ENCODE results near the gene NDUFS1.
"Not testable (repeated sequence)": the region's sequence is repeated elsewhere in the genome, so short reads cannot be mapped to it uniquely, and the experiment has no call there.

NDUFS1 gene

DNA sequence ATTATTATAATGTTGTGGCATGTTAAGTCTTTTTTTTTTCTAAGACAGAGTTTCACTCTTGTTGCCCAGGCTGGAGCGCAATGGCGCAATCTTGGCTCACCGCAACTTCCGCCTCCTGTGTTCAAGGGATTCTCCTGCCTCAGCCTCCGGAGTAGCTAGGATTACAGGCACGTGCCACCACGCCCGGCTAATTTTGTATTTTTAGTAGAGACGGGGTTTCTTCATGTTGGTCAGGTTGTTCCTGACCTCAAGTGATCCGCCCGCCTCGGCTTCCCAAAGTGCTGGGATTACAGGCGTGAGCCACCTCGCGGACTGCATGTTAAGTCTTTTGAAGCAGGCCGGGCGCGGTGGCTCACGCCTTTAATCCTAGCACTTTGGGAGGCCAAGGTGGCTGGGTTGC, 60.4 kb downstream of the NDUFS1 start:
- DNase-seq (ENCODE audit: low read depth in 2 of 2): not testable (repeated sequence)

- no peak for DNase-seq (ENCODE audit: low read depth in 2 of 2)
These were observed 60.8 kb downstream of the NDUFS1 start for GRCh38 chr2:206098471-206098870.

DNA sequence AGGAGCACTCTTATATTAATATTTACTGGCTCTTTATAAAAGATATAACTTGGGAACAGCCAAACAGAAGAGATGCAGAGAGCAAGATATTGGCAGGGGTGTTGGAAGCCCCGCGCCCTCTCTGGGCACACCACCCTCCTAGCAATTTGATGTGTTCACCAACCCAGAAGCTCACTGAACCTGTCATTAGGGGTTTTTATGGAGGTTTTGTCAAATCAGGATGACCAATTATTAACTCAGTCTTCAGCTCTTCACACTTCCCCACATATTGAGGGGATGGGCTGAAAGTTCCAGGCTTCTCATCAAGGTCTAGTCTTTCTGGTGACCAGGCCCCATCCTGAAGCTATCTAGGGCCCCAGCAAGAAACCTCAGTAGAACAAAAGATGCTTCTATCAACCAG, 62.4 kb downstream of the NDUFS1 start:
- no peak for DNase-seq (ENCODE audit: low read depth in 2 of 2)

- no peak for DNase-seq (ENCODE audit: low read depth in 2 of 2)
These were observed 63.5 kb downstream of the NDUFS1 start for GRCh38 chr2:206095536-206096332.

DNA sequence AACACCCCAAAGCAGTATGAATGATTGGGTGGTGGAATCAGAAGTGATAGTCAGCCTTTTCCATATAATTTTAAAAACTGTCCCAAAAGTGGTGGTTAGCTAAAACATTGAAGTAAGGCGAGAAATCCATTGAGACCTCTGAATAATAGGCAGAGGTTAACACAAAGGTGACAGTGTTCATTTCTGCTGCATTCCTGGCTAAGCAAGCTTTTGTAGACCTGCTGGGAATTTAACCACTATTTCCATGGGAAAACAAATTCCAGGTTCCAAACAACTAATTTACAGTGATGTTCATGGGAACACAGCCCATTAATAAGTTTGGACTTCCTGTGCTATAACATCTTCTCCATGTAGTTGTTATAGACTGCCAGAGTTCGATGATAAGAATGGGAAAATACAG, 66.9 kb downstream of the NDUFS1 start:
- DNase-seq (ENCODE audit: low read depth in 2 of 2): no peak

GRCh38 chr2:206088248-206088647, 71.0 kb downstream of the NDUFS1 start:
- no peak for DNase-seq (ENCODE audit: low read depth in 2 of 2)

GRCh38 chr2:206086716-206087350, 72.4 kb downstream of the NDUFS1 start:
- DNase-seq (ENCODE audit: low read depth in 2 of 2): no peak

- DNase-seq (ENCODE audit: low read depth in 2 of 2): peak; percentile 62 to 68
These were observed 73.3 kb downstream of the NDUFS1 start, which contains the start of gene INO80D for GRCh38 chr2:206085742-206086445. INO80D (minus strand) TSS chr2:206086174; CDS start chr2:206063016, 23,158 bp downstream.

DNA sequence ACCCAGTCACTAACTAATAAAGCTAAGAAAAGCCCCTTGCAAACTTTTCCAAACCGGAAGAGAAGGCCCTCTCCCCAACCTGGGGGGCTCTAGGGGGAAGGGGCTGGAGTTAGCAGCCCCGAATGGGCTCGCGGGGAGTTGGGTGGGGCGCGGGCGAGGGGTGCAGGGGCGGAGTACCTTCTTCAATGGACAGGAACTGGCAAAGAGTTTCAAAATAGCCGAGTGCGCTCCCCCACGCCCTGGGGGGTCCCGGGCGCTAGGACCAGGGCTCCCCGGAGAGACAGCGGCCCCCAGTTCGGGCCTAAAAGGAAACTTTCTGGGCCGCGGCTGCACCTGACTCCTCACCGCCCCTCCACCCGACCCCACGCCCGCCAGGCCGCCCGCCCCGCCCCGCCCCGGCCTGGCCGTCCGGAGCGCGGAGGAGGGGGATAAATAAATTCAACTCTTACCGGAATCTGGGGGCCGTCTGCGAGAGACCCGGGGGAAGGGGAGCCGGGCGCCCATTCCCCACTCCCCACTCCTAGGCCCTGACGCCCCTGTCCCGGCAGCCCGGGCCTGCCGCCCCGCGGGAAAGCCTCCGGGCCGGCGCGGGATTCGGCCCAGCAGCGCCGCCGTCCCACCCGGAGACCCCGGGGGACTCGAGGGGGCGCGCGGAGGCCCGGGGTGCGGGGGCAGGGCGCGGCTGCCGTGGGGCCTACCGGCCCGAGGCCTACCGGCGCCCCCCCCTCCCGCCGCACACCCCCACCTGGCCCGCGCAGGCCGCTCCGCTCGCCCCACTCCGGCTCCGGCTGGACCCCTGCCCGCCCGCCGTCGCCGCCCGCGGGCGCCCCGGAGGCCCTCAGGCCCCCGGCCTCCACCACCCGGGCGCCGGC, 74.1 kb downstream of the NDUFS1 start:
- no peak for DNase-seq (ENCODE audit: low read depth in 2 of 2)

DNA sequence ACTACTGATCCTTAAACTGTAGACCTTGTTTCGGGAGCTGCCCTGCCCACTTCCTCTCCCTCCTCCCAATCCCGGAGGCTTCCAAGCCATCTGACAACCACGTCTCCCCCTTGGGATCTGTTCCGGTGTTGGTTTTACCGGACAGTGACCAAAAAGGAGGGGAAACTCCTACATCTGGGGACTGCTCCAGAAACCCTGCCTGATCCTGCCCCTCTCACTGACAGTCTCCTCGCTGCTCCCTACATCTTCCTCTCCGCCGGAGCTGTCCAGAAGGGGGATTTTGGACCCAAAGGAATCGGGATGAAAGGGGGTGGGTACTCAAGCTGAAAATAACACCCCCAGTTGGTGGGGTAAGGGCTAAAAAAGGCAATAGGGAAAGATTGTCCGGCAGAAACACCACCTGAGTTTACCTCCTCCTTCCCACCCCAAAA, 74.8 kb downstream of the NDUFS1 start:
- peak in 1 of 2 experiments; percentile 18 for DNase-seq (ENCODE audit: low read depth in 2 of 2)

DNA sequence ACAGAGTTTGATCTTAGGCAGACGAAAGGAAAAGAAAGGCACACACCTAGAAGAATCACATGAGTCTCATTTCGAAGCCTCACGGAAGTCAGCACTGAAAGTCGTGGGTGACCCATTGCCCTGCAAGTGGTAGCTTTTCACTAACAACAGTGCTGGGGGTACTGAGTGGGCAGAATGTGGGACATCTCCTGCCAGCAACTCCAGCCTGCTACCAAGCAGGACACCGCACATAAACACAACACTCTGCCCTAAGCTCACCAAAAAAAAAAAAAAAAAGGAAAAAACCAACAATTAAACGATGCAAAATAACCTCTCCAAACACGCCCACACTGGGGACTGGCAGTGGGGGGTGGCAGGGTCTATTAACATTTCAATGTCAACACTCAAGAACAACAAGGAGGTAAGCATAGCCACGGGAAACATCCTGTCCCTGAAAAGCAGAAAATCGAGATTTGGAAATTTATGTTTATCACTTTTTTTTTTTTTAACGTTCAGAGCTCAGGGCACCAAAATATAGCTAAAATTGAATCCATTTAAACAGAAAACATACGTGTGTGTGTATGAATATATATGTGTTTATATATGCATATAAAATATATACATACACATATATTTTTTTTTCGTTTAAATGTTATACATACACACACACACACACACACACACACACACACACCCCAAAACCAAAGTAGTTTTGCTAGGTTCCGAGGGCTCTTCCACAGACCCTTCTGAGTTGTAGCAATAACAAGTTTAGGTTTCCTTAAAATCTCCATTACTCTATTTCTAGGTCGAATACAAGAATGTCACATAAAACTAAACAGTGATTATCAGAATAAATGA, 75.4 kb downstream of the NDUFS1 start:
- DNase-seq (ENCODE audit: low read depth in 2 of 2): no peak

DNA sequence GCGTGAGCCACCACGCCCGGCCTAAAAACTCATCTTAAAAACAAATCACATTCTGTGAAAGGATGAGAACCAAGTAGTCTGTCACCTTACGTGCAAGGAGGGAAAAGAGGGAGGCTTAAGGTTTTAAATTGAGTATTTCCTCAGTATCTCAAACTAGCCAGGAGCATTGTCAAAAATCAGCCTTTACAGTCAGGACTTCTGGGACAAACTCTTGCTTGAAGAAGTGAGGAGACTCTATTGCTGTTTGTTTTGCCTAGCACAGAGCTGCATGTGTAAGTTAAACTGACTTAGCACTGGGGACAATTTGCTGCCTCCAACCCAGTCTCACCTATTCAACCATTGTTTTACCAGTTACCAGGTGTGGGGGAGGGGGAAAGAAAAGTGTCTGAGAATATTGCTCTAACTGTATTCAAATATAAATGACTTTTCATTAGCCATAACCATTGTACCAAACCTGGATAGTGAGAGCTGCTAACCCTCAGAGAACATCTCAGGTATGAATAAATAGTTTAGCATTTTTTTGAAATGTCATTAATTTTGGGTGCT, 76.9 kb downstream of the NDUFS1 start:
- no peak for DNase-seq (ENCODE audit: low read depth in 2 of 2)

DNA sequence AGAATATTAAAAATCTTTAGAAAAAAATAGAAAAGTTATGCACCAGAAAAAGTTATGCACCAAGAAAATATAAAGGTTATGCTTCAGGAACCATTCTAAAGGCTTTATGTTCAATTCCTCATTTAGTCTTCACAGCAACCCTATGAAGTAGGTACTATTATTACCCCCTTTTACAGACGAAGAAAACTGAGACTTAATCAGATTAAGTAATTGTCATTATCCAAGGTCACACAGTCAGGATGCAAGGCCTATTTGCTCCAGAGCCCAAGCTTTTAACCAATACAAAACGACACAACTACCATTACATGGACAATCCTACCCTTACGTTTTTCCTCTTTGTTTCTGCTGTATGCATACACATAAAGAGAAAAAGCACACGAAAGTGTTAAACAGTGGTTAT, 78.3 kb downstream of the NDUFS1 start:
- no peak for DNase-seq (ENCODE audit: low read depth in 2 of 2)

- DNase-seq (ENCODE audit: low read depth in 2 of 2): no peak
These were observed 79.4 kb downstream of the NDUFS1 start for GRCh38 chr2:206079699-206080465.

DNA sequence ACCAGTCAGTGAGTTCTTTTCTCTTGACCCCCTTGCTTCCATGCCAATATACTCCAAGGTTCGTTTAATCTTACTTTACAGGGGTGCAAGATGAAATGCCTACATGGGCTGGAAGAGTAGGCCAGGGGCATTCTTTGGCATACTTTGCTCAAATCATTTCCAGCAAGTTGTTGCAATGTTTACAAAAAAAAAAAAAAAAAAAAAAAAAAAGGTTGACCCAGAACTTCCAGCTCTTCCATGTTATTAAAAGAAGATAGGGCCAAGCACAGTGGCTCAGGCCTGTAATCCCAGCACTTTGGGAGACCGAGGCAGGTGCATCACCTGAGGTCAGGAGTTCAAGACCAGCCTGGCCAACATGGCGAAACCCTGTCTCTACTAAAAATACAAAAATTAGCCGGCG, 81.4 kb downstream of the NDUFS1 start:
- DNase-seq (ENCODE audit: low read depth in 2 of 2): not testable (repeated sequence)

- no peak for DNase-seq (ENCODE audit: low read depth in 2 of 2)
These were observed 84.1 kb downstream of the NDUFS1 start for GRCh38 chr2:206075113-206075512.

DNA sequence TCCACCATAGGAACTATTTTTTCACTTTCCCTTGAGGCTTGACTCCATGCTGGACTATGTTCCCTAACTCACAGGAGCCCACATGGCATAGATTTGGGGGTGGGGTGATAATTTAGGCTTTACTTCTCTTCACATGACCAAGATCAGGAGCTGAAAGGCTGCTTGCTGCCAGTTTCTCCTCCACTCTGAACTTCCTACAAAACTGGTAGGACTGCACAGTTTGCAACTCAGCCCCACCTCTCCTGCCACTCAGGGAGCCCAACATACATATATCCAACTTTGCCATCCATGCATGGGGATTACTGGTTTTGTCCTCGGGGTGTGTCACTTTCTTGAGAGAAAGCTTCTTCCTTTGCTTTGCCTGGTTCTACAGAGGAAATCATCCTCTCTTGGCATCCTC, 87.4 kb downstream of the NDUFS1 start:
- DNase-seq (ENCODE audit: low read depth in 2 of 2): no peak

DNA sequence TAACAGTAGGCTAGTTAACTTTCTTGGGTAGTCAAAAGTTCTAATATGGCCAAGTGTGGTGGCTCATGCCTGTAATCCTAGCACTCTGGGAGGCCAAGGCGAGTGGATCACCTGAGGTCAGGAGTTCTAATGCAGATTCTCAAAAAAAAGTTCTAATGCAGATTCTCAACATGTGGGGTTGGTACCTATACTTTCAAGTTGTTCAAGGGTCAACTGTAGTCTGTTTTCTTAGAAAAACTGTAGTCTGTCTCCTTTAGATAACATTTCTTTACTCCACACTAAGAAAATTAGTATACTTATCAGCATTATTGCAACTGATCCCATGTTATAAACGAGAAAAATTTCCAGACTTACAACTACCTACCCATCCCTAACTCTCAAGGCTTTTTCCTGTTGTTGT, 89.8 kb downstream of the NDUFS1 start:
- no peak for DNase-seq (ENCODE audit: low read depth in 2 of 2)

DNA sequence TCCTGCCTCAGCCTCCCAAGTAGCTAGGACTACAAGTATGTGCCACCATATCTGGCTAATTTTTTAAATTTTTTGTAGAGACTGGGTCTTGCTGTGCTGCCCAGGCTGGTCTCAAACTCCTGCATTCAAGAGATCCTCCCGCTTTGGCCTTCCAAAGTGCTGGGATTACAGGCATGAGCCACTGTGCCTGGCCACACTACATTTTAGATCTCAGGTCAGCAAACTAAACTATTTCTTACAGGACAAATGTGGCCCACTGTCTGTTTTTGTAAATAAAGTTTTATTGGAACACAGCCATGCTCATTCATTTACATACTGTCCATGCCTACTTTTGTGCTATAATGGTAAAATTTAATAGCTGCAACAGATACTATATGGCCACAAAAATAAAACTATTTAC, 91.0 kb downstream of the NDUFS1 start:
- DNase-seq (ENCODE audit: low read depth in 2 of 2): no peak

Data from fibroblast of skin of left biceps (primary cell).